ENCODE data around the gene ZSCAN21.

ZSCAN21 gene

GRCh38 chr7:100100420-100101015 lies 50.9 kb downstream of the ZSCAN21 start:
- peak; percentile 95 for DNase-seq (ENCODE audit: low spot score)

DNA sequence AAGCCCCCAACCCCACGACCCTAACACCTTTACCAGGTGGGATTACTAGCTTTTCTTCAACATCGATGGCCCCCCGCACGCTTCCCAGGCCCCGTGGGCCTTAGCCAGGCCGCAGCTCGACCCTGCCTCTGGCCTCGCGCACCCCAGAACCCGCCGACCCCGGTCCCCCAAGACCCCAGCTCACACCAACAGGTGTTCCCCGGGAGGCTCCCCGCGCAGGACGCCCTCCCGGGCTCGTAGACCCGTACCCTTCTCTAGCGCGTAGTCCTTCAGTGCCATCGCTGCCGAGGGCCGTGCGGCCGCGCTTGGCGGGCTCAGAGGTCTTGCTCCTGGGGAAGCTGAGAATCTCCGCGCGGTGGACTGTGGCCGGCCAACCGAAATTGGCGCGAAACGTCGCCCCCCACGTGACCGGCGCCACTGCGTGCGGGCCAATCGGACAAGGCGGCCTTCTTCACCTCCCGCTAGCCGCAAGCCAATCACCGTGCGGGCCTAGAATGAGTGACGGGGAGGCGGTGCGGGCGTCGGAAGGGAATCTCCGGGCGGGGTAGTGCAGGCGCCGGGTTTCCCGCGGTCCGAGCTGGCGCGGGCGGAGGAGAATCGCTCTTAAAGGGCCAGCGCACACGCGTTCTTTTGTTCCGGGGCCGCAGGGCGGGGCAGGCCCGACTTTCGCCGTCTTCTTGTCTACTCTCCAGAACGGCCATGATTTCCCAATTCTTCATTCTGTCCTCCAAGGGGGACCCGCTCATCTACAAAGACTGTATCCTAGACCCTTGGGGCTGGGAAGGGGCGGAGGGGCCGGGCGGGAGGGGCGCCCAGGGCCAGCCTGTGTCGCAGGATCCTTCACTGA lies 51.7 kb downstream of the ZSCAN21 start, which contains the start of the genes AP4M1 and MCM7:
Gene AP4M1 (plus strand): TSS at position 628 of the 847 bp plus-strand sequence. CDS start 72 bp downstream, at position 700.
Gene MCM7 (minus strand): TSS at position 382 of the 847 bp plus-strand sequence. CDS start 103 bp downstream, at position 279.
- DNase-seq (ENCODE audit: low spot score), result peak; percentile 96

DNA sequence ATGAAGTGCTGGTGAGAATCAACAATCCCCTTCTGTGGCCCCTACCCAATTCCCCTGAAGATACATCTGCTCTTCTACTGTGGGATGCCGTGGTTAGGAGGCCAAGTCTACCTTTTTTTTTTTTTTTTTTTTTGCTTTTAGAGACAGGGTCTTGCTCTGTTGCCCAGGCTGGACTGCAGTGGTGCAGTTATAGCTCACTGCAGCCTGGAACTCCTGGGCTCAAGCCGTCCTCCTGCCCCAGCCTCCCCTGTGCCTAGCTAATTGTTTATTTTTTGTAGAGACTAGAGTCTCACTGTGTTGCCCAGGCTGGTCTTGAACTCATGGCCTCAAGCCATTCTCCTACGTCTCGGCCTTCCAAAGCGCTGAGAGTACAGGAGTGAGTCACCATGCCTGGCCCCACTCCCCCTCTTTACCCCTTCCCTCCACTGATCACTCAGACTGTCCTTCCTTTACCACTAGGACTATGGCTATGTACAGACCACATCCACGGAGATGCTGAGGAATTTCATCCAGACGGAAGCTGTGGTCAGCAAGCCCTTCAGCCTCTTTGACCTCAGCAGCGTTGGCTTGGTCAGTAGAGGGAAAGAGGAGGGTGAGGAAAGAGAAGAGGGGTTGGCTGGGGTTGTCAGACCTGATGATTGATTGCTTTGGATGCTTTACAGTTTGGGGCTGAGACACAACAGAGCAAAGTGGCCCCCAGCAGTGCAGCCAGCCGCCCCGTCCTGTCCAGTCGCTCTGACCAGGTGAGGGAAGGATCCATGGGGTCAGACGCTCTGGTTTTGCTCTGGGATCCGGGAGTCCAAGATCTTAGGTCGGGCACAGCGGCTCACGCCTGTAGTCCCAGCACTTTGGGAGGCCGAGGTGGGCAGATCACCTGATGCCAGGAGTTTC lies 53.6 kb downstream of the ZSCAN21 start:
- DNase-seq (ENCODE audit: low spot score), result no peak

GRCh38 chr7:100105534-100105933 lies 56.0 kb downstream of the ZSCAN21 start:
- DNase-seq (ENCODE audit: low spot score), result no peak

DNA sequence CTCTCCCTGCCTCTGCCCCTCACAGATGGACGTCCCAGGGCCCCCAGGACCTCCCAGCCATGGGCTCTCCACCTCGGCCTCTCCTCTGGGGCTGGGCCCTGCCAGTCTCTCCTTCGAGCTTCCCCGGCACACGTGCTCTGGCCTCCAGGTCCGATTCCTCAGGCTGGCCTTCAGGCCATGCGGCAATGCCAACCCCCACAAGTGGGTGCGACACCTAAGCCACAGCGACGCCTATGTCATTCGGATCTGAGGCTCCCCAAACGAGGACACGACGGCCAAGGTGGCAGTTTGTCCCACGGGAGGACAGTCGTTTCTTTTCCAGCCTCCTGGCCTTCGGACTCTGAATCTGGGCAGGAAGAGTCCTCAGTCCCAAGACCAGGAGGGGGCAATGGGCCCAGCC lies 57.1 kb downstream of the ZSCAN21 start:
- DNase-seq (ENCODE audit: low spot score), result no peak

GRCh38 chr7:100107125-100107737 lies 57.7 kb downstream of the ZSCAN21 start:
- DNase-seq (ENCODE audit: low spot score), result no peak

DNA sequence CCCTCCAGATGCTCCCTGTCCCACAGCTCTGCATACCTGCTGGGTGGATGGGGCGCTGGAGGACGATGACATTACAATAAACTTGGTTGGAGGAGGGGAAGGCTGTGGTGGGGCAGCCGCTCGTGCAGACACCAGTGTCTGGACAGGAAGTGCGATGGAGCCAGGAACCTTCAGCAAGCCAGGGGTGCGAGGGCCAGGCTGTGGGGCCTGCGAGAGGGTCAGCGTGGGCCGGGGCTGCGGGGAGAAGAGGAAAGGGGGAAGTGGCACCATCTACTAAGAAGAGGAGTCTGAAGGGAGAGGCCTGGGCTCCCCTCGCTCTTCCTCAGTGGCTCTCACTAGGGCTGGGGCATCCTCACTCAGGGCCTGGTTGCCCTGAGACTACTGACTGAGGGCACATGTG lies 58.3 kb downstream of the ZSCAN21 start:
- no peak for DNase-seq (ENCODE audit: low spot score)

DNA sequence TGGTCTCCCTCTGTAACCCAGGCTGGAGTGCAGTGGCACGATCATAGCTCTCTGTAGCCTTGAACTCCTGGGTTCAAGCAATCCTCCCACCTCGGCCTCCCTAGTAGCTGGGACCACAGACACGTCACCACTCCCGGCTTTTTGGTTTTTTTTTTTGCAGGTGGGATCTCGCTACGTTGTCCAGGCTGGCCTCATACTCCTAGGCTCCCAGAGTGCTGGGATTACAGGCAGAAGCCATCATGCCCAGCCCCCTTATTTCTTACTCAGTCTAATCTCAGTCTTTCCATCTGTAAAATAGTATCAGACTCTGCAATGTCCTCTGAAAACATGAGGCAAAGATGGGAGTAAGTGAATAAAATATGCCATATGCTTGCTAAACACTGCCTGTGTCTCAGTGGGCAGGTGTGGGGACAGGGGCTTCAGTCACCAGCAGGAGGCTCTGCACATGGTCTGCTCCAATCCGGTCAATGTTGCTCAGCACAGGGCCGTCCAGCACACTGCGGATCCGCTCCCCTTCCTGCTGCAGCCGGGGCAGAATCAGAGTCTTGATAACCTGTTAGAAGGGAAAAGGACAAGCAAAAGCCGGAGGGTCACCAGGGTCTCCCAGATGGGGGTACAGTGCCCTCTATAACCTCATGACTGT lies 60.1 kb downstream of the ZSCAN21 start:
- no peak for DNase-seq (ENCODE audit: low spot score)

GRCh38 chr7:100111156-100111555 lies 61.6 kb downstream of the ZSCAN21 start:
- no peak for DNase-seq (ENCODE audit: low spot score)

DNA sequence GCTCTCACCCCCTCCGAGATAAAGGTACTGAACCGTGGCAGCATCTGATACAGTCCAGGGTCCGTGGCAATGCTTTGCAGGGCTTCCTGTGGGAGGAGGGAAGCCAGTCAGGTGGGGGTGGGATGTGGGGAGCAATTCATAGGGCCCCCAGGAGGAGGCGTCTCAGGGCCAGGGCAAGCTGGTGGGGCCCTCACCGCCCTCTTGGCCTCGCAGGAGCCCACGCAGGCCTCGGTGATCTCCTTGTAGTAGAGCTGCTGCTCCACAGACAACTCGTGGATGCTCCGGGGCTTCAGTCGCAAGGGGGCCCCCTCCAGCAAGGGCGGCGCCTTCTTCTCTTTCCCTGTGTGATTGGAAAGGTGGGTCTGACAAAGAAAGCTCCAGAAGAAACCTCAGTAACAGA lies 62.3 kb downstream of the ZSCAN21 start:
- DNase-seq (ENCODE audit: low spot score), result no peak

Data from D341Med (cell line).